ENCODE data around the gene TBPL1.
"Not testable (repeated sequence)": the region's sequence is repeated elsewhere in the genome, so short reads cannot be mapped to it uniquely, and the experiment has no call there.

The TBPL1 gene

DNA sequence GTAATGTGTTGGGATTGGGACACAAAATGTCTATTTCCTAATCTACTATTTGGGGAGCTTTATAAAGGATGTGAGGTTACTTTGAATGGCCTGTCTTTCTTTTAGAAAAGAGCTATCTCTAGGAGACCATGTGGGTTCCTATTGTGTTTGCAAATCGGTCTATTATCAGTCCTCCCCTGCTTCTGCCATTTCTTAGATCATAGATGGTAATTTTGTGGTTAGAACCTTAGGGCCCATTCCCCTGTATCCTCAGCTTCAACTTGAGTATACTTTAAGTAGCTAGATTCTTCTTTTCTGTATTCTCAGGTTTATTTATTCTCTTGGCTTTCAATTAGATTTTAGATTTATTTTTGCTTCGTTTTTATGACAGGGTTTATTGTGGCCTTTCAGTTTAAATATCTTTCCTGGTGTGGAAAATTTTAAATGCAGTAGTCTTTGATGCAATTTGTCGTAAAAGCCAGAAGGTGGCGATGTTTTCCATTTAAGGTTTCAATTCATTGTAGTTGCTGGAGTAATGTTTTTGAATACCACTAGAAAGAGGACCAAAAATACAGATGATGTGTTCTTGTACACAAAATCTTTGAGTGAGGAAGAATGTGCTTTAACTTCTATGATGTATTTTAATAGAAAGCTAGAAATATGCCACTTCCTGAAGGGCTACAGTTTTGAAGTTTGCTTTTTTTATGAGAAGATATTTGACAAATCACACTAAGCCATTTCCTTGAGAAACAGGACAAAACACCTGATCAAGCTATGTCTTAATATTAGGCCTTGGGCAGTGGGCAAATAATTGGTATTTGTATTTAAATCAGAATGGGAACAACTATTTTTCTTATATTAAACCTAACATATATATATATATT lies 20.3 kb downstream of the TBPL1 start:
- no peak for DNase-seq (ENCODE audit: low read depth)

DNA sequence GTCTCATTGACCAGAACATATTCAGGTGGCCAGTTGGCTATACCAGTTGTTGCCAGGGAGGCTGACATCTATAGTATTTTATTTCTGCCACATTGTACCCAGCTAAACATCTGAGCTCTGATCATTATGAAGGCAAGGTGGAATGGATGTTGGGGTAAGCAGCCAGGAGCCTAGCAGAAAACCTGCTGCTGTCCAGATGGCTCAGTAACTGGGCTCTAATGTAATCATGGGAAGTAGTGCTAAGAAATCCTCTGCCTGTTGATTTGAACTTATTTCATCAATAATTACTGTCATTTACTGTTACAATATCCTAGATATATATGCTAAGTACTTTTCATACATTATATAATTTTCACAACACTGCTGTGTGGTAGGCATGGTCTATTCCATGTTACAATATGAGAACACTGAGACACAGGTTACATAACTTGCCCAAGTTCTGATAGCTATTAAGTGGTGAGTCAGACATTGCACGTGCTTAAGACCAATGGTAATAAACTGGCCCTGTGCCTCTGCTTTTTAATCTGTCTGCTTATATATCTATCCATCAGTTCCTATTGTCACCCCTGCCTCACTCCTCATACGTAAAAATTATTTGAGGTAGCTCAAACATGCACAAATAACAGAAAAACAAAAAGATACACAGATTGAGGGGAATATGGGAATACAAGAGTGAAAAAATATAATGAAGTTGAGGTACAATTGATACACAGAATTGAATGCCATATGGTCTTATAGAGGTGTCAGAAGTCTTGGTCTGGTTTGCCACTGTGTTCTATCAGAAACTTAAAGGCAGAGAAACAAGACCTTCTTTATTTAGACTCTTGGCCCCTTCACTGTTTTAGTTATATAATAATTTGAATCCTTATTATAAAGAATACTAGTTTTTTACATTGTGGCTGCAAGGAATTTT lies 25.2 kb downstream of the TBPL1 start:
- DNase-seq (ENCODE audit: low read depth): no peak

- DNase-seq (ENCODE audit: low read depth): no peak
These were observed 25.8 kb downstream of the TBPL1 start for GRCh38 chr6:133978896-133979240.

DNA sequence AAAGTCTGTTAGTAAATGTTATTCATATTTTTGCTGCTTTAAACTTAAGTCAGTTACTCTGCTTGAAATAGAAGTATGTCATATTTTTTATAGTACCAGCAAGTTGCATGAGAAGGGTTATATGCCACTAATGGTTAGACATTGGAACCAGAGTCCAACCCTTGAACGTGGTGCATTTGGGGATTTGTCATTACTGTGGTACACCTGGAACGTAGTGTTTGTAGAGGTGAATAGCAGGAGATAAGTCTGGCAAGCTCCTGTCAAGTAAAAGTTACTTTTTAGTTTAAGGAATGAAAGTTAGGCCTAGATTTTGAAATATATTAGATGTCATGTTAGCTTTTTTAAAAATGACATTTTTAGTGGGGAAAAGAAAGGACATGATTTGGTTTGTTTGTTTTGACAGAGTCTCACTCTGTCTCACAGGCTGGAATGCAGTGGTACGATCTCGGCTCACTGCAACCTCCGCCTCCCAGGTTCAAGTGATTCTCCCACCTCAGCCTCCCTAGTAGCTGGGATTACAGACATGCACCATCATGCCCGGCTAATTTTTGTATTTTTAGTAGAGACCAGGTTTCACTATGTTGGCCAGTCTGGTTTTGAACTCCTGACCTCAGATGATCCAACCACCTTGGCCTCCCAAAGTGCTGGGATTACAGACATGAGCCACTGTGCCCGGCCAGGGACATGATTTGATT lies 26.4 kb downstream of the TBPL1 start:
- not testable (repeated sequence) for DNase-seq (ENCODE audit: low read depth)

- DNase-seq (ENCODE audit: low read depth): no peak
These were observed 27.1 kb downstream of the TBPL1 start for GRCh38 chr6:133980168-133980567.

DNA sequence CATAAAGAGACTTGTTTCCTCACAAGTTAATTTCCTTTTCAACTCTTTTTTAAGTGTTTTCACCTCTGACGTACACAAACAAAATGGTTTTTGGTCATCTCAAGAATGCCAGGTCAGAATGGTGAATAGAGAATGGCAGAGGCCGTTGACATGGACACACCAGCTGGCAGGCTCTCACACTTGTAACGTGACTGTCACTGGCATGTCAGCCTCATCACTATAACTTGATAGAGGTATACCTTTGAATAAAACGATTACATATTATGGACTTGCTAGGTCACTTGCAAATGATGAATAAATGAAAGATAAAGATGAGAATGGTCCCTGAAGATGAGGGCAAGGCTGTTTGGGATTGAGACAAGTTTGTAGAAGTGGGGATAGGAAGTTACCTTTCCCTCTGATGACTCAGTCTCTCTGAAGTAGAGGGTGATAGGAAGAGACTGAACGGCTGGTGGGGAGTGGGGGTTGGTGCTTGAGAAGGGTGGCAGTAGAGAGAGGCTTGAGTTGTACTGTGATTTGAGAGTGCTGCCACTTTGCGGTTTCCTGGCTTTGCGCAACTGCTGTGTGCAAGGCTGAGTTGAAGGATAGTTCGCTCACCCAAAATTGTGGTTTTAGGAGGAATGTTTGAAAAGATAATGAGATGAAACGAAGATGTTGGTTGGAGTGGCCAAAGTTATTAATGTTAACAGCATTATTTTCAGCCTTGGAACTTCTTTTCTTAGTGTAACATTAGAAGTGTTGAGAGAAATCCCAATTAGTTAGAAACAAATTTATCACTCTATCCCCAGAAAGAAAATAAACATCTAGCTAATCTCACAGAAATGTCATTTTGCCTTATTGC lies 30.3 kb downstream of the TBPL1 start:
- peak; percentile 25 for DNase-seq (ENCODE audit: low read depth)

DNA sequence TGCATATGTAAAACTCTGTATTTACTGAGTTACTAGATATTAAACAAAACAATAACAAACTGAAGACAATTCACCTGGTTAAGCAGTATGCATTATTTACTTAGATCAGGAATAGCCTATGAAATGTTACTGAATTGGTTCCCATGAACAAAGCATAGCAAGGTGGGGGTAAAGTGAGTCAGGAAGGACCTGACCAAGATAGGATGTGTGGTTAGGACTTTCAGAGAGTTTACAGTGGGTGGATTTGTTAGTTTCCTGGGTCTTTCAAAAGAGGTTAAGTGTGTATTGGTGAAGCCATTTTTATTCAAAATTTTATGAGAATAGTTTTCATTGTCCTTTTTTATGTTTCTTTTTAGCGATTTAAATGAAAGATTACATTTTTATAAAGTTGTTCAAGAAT lies 32.9 kb downstream of the TBPL1 start:
- DNase-seq (ENCODE audit: low read depth): no peak

DNA sequence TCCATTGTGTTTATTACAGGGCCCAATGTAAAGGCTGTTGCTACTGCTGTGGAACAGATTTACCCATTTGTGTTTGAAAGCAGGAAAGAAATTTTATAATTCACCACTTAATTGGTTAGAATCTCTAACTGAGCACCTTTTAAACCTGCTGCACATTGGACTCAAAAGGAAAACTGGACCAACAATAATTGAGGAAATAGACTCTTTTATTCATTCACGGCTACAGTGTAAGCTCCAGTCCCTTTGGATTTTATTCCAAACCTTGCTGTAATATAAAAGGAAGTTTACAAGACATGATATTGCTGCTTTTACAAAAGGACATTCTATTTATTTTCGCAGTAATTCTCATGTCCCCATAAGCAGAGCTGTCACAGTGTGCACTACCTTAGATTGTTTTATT lies 33.9 kb downstream of the TBPL1 start:
- no peak for DNase-seq (ENCODE audit: low read depth)

DNA sequence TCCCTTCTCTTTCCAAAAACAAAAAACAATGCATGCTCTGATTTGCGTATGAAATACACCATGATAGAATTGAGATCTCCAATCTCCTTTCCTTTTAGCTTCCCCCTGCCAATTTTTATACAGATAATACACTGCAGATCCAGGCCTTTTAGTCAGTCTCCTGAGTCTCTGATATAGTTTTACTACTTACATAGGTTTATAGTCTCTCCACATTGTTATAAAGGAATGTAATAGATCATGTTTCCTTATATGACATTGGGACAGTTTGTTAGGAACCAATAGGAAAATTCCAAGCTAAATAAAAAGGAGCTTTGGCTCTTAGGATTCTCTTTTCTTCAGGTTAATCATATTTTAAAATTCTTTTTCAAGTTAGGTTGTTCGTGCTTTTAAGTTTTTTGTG lies 36.5 kb downstream of the TBPL1 start:
- no peak for DNase-seq (ENCODE audit: low read depth)

GRCh38 chr6:133990321-133990720 lies 37.3 kb downstream of the TBPL1 start:
- DNase-seq (ENCODE audit: low read depth): no peak

- DNase-seq (ENCODE audit: low read depth): no peak
These were observed 38.1 kb downstream of the TBPL1 start for GRCh38 chr6:133991096-133991593.

GRCh38 chr6:133992992-133993680 lies 40.1 kb downstream of the TBPL1 start:
- no peak for DNase-seq (ENCODE audit: low read depth)

- no peak for DNase-seq (ENCODE audit: low read depth)
These were observed 42.3 kb downstream of the TBPL1 start for GRCh38 chr6:133995296-133995695.

GRCh38 chr6:133995758-133996157 lies 42.7 kb downstream of the TBPL1 start:
- no peak for DNase-seq (ENCODE audit: low read depth)

DNA sequence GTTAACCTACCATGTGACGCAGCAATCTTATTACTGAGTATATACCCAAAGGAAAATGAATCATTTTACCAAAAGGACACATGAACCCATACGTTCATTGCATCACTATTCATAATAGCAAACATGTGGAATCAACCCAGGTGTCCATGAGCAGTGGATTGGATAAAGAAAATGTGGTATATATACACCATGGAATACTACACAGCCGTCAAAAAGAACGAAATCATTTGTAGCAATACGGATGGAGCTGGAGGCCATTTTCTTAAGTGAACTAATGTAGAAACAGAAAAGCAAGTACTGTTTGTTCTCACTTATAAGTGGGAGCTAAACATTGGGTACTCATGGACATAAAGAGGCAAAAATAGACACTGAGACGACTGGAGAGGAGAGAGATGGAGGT lies 44.2 kb downstream of the TBPL1 start:
- no peak for DNase-seq (ENCODE audit: low read depth)

GRCh38 chr6:133999305-133999704 lies 46.3 kb downstream of the TBPL1 start:
- no peak for DNase-seq (ENCODE audit: low read depth)

DNA sequence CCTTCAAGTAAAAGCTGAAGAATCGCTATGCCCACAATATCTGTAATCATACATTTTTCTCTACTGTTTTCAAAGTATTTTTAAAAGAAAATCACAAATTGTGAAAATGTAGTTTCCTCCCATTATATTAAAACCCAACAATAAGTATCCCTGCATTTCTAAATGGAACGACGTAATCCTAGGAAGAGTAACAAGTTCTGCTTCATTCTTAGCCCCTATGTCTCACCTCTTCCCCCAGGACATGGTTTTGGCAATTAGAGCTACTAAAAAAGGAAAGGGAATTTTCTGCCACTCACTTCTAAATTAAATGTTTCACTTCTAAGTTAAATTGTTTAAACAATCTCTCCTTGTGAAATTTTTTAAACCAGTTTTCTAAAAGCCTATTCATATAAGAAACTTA lies 47.4 kb downstream of the TBPL1 start:
- no peak for DNase-seq (ENCODE audit: low read depth)

DNA sequence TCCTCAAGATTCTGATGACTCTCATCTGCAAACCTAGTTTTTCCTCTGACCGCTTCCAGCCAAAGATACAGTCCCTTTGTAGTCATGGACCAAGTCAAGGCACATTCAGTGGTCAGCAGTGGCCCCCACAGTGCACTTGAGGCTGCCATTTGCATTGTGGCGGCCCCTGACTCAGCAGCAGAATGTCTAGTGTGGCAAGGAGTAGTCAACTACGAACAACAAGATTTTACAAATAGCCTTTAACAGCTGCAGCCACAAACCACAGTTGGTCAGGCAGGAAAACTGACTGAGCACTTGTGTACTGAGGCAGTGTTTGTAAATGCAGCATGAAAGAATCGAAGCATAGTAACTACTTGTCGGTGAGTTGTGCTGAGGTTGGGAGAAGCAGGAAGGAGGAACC lies 49.8 kb downstream of the TBPL1 start:
- no peak for DNase-seq (ENCODE audit: low read depth)

GRCh38 chr6:134003542-134003951 lies 50.5 kb downstream of the TBPL1 start:
- no peak for DNase-seq (ENCODE audit: low read depth)

DNA sequence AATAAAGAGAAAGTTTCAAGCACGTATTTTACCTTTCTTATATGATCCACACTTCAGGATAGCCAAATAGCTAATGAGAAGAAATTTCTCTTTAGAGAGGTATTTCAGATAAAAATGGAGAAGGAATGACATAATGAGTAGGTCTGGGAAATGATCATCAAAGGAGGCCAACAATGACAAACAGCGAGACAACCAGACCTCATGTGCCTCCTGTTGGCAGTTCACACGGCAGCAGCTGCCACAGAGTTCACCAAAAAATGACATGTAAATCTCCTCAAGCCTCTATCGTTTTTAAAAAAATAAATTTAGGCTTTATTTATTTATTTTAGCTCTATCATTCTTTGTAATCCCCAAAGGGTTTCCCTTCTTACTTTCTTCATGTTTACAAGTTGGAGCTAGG lies 51.7 kb downstream of the TBPL1 start:
- DNase-seq (ENCODE audit: low read depth): no peak

DNA sequence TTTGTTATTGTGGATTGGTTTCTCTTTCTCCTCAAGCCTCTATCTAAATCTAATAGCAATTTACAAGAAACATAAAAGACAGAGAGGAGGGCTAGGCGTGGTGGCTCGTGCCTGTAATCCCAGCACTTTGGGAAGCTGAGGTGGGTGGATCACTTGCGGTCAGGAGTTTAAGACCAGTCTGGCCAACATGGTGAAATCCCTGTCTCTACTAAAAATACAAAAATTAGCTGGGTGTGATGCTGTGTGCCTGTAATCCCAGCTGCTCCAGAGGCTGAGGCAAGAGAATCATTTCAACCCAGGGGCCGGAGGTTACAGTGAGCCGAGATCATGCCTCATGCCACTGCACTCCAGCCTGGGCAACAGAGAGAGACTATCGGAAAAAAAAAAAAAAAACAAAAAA lies 52.8 kb downstream of the TBPL1 start:
- no peak for DNase-seq (ENCODE audit: low read depth)
